ENCODE measurements around the gene PCSK2.

DNA sequence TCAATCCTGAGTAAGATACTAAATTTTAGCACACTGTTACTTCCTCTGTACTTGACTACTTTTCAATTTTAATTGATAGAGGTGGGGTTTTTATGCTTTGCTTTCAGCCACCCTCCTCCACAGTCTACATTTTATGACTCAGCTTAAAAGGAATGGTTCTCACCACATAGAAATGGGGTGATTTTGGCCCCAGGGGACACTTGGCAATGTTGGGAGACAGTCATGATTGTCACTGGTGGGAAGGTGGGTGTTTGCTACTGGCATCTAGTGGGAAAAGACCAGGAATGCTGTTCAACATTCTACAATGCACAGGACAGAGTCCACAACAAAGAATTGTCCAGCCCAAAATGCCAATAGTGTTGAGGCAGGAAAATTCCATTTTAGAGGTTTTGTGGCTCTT lies 71.3 kb downstream of the PCSK2 start:
- TF ChIP-seq, protein P1, sequence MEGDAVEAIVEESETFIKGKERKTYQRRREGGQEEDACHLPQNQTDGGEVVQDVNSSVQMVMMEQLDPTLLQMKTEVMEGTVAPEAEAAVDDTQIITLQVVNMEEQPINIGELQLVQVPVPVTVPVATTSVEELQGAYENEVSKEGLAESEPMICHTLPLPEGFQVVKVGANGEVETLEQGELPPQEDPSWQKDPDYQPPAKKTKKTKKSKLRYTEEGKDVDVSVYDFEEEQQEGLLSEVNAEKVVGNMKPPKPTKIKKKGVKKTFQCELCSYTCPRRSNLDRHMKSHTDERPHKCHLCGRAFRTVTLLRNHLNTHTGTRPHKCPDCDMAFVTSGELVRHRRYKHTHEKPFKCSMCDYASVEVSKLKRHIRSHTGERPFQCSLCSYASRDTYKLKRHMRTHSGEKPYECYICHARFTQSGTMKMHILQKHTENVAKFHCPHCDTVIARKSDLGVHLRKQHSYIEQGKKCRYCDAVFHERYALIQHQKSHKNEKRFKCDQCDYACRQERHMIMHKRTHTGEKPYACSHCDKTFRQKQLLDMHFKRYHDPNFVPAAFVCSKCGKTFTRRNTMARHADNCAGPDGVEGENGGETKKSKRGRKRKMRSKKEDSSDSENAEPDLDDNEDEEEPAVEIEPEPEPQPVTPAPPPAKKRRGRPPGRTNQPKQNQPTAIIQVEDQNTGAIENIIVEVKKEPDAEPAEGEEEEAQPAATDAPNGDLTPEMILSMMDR (conservative IDR thresholded peaks at IDR 0.05), result no peak
- no peak for TF ChIP-seq ZFX (IDR thresholded peaks at IDR 0.05)
